Measurements from ENCODE around the gene KCTD2.

Gene KCTD2

GRCh38 chr17:75077496-75078283 lies 30.7 kb downstream of the KCTD2 start:
- DNase-seq (ENCODE audit: low read depth) = no peak

GRCh38 chr17:75078284-75079022 lies 31.4 kb downstream of the KCTD2 start:
- DNase-seq (ENCODE audit: low read depth) = peak; percentile 59

GRCh38 chr17:75079023-75079373 lies 32.0 kb downstream of the KCTD2 start:
- no peak for DNase-seq (ENCODE audit: low read depth)

DNA sequence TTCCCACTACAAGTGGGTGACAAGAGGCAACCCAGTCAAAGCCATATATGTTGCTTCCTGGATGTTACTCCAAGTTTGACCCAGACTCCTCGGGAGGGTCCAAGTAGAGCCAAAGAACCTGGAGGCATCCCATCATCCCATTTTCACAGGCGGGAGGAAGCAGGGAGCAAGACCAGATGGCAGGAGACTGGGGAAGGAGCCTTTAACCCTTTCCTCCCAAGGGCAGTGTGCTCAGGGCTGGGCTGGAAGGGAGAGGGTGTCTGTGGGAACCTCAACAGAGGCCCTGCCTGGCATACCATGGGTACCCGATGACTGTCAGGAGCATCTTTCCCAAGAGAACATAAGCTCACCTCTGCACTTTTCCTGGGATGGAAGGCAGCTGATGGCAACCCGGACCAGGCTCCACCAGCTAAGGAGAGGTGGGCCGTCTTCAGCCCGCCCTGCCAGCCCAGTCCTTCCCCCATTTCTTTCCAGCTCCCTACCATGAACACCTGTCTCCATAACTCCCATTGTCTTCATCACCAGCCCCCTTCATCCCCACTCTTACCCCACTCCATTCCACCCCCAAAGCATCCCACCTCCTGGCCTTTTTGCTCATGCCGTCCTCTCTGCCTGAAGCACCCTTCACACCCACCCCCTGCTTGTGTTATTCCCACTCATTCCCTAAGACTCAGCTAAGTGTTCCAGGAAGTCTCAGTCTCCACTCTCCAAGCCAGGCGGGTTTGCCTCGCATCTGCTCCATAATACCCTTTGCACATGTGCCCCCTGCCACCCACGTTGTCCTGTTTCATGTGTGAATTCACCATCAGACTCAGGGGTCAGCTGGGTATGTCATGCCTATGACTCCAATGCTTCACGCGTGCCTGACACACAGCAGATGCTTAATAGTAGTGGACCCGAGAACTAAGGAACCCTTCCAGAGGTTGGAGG lies 34.9 kb downstream of the KCTD2 start:
- no peak for DNase-seq (ENCODE audit: low read depth)

GRCh38 chr17:75082683-75083082 lies 35.7 kb downstream of the KCTD2 start:
- no peak for DNase-seq (ENCODE audit: low read depth)

DNA sequence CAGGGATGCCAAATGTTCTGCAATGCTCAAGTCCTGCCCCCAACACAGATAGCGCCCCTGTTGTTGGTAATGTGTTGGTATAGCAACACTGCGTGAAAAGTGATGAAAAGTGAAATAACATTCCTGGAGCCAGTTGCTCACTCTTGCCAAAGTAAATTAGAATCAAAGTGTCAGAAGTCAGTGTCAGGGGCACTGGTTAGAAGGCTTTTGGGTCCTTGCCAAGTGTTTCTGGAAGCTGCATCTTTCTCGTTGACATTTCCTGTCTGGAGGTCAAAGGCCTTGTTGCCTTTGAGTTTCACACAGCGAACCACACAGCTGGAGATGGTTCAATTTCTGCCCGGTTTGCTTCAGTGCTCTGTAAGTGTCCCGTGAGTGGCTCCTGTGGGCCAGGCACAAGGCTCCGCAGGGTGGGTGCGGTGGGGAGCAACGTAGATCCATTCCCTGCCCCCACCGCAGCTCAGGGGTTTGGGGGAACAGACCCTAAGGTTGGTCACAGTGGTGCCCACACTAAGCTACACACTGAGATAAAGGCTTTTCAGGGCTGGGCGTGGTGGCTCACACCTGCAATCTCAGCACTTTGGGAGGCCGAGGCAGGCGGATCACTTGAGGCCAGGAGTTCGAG lies 37.1 kb downstream of the KCTD2 start:
- no peak for DNase-seq (ENCODE audit: low read depth)

DNA sequence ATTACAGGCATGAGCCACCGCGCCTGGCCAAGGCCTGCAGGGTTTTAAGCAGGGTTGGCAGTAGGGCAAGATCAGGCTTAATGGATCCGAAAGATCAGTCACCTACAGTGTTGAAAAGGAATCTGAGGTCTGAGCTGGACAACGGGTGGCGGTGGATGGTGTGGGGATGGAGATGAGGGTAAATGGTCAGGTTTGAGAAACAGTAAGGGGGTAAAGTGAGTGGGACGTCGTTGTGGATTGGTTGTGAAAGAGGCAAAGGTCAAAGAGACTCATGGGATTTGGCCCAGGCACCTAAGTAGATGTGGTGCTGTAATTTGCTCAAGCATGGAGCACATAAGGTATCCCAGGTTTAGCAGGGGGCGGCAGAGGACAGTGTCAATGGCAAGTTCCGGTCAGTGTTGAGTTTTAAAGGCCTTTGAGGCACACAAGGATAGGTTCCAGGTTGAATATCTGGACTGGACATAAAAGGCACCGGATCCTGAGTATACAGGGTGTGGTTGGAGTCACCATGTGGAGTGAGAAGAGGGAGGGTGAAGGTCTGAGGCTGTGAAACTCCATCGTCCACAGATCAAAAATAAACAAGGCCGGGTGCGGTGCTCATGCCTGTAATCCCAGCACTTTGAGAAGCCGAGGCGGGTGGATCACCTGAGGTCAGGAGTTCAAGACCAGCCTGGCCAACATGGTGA lies 39.6 kb downstream of the KCTD2 start:
- DNase-seq (ENCODE audit: low read depth) = no peak

- DNase-seq (ENCODE audit: low read depth) = no peak
Measured at GRCh38 chr17:75087182-75087557, 40.1 kb downstream of the KCTD2 start.

DNA sequence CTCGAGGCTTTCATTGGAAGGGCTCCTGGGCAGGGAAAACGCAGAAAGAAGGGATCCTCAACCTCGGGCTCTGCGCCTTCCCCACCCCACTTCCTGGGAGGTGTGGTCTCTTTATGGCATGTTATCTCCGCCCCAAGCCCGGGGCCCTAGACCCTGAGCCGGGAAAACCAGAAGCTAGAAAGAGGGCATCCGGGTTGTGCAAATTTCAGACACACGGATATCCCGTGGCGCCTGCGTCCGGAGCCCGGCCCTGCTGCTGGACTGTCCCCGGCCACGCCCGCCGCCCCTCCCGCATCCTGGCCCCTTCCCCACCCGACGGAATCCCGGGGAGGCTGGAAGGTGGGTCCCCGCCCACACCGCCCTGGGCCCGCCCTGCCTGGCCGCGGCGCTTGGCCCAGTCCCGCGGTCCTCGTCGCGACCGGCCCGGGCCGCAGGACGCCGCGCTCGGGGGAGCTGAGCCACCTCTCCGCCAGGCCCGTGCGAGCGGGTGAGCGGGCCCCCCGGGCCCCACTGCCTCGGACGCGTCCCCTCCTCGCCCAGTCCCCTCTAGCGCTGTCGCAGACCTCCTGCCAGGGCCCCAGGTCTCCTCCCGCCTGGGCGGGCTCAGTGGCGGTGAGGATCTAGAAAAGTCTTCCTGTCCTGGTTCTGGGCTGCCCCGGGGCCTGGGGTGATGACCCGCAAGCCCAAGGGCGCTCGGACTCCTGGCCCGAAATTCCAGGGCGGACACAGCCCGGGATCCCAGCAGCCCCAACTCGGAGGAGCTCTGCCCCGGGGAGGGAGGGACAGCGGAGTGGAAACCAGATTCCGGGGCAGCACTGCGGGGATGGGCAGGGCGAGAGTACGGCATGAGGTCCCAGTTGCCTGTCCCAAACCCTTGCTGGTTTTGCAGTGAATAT lies 40.8 kb downstream of the KCTD2 start, which contains the start of gene SLC16A5:
Gene SLC16A5, plus strand, starts transcription at position 397 of the 896 bp plus-strand sequence. CDS start 5,683 bp downstream, outside the sequence.
- DNase-seq (ENCODE audit: low read depth) = peak; percentile 51

GRCh38 chr17:75088465-75089417 lies 41.7 kb downstream of the KCTD2 start:
- no peak for DNase-seq (ENCODE audit: low read depth)

GRCh38 chr17:75090871-75091854 lies 44.1 kb downstream of the KCTD2 start:
- no peak for DNase-seq (ENCODE audit: low read depth)

- DNase-seq (ENCODE audit: low read depth) = no peak
Measured at GRCh38 chr17:75091855-75092327, 44.9 kb downstream of the KCTD2 start.

- no peak for DNase-seq (ENCODE audit: low read depth)
Measured at GRCh38 chr17:75093548-75094158, 46.6 kb downstream of the KCTD2 start.

GRCh38 chr17:75094871-75095399 lies 47.9 kb downstream of the KCTD2 start:
- no peak for DNase-seq (ENCODE audit: low read depth)

- peak; percentile 52 for DNase-seq (ENCODE audit: low read depth)
Measured at GRCh38 chr17:75096082-75096625, 49.1 kb downstream of the KCTD2 start.

- DNase-seq (ENCODE audit: low read depth) = no peak
Measured at GRCh38 chr17:75097865-75098264, 50.8 kb downstream of the KCTD2 start.

GRCh38 chr17:75098861-75099260 lies 51.8 kb downstream of the KCTD2 start:
- DNase-seq (ENCODE audit: low read depth) = no peak
